IPS-15b (cell line): ENCODE data around the gene OVCH1.

Experiments
- H3K27me3 ChIP-seq: one replicate; pipeline ENCODE4 v1.6.1; 2013; ENCODE audit warnings: low read length; ENCODE audit not compliant: control insufficient read depth, insufficient read depth
- H3K36me3 ChIP-seq: one replicate; pipeline ENCODE4 v1.6.1; 2013; ENCODE audit warnings: low read length; ENCODE audit not compliant: control insufficient read depth, insufficient read depth
- H3K4me1 ChIP-seq: one replicate; pipeline ENCODE4 v1.6.1; 2013; ENCODE audit warnings: mild to moderate bottlenecking, low read length; ENCODE audit not compliant: control insufficient read depth, insufficient read depth
- H3K4me3 ChIP-seq: one replicate; pipeline ENCODE4 v1.5.1; 2013; ENCODE audit warnings: low read depth, low read length
- H3K9ac ChIP-seq: one replicate; pipeline ENCODE4 v1.6.1; 2013; ENCODE audit warnings: low read depth, mild to moderate bottlenecking, low read length
- H3K9me3 ChIP-seq: one replicate; pipeline ENCODE4 v1.6.1; 2013; ENCODE audit warnings: mild to moderate bottlenecking, low read length; ENCODE audit not compliant: control insufficient read depth, insufficient read depth

OVCH1 gene

GRCh38 chr12:29497588-29497987 lies at the start of gene OVCH1:
TSS of gene OVCH1 (minus strand) at chr12:29497686. CDS start at chr12:29497686, 0 bp downstream.
- Histone ChIP-seq H3K4me3 (no peak within 1 kb of the TSS), H3K27me3 (no peaks in the 10 kb centered on the region), H3K9ac (no peak within 1 kb of the TSS), H3K4me1 (no peaks in the 10 kb centered on the region), H3K9me3 (no peaks in the 10 kb centered on the region), H3K36me3 (no peaks in the 10 kb centered on the region)

- Histone ChIP-seq H3K27me3 (no peaks in the 10 kb centered on the region), H3K4me3 (no peak overlapping the region), H3K9ac (no peak overlapping the region), H3K4me1 (no peaks in the 10 kb centered on the region), H3K9me3 (no peaks in the 10 kb centered on the region), H3K36me3 (no peaks in the 10 kb centered on the region)
Measured at GRCh38 chr12:29547151-29547632, 49.7 kb upstream of the OVCH1 start.

GRCh38 chr12:29546000-29546399 lies 48.5 kb upstream of the OVCH1 start:
- Histone ChIP-seq H3K9ac (no peak overlapping the region), H3K4me3 (no peak overlapping the region), H3K4me1 (no peaks in the 10 kb centered on the region), H3K27me3 (no peaks in the 10 kb centered on the region), H3K36me3 (no peaks in the 10 kb centered on the region), H3K9me3 (no peaks in the 10 kb centered on the region)

- H3K4me3 ChIP-seq = no peak overlapping the region
- H3K27me3 ChIP-seq = no peaks in the 10 kb centered on the region
- H3K9me3 ChIP-seq = no peaks in the 10 kb centered on the region
- H3K4me1 ChIP-seq = no peaks in the 10 kb centered on the region
- H3K9ac ChIP-seq = no peak overlapping the region
- H3K36me3 ChIP-seq = no peaks in the 10 kb centered on the region
Measured at GRCh38 chr12:29545102-29545467, 47.6 kb upstream of the OVCH1 start.

- Histone ChIP-seq H3K36me3 (no peaks in the 10 kb centered on the region), H3K9me3 (no peaks in the 10 kb centered on the region), H3K4me3 (no peak overlapping the region), H3K27me3 (no peaks in the 10 kb centered on the region), H3K9ac (no peak overlapping the region), H3K4me1 (no peaks in the 10 kb centered on the region)
Measured at GRCh38 chr12:29544428-29545101, 47.1 kb upstream of the OVCH1 start.

GRCh38 chr12:29543036-29543435 lies 45.5 kb upstream of the OVCH1 start:
- Histone ChIP-seq H3K9me3 (no peaks in the 10 kb centered on the region), H3K36me3 (no peaks in the 10 kb centered on the region), H3K4me3 (no peak overlapping the region), H3K9ac (no peak overlapping the region), H3K27me3 (no peaks in the 10 kb centered on the region), H3K4me1 (no peaks in the 10 kb centered on the region)

GRCh38 chr12:29537298-29537697 lies 39.8 kb upstream of the OVCH1 start:
- Histone ChIP-seq H3K9me3 (no peaks in the 10 kb centered on the region), H3K9ac (no peak overlapping the region), H3K36me3 (no peaks in the 10 kb centered on the region), H3K27me3 (no peaks in the 10 kb centered on the region), H3K4me3 (no peak overlapping the region), H3K4me1 (no peaks in the 10 kb centered on the region)

- Histone ChIP-seq H3K9ac (no peak overlapping the region), H3K9me3 (no peaks in the 10 kb centered on the region), H3K27me3 (no peaks in the 10 kb centered on the region), H3K36me3 (no peaks in the 10 kb centered on the region), H3K4me1 (no peaks in the 10 kb centered on the region), H3K4me3 (no peak overlapping the region)
Measured at GRCh38 chr12:29534935-29535334, 37.4 kb upstream of the OVCH1 start.

- no peaks in the 10 kb centered on the region for H3K4me1 ChIP-seq
- H3K9me3 ChIP-seq = no peaks in the 10 kb centered on the region
- no peaks in the 10 kb centered on the region for H3K36me3 ChIP-seq
- H3K9ac ChIP-seq = no peak overlapping the region
- H3K27me3 ChIP-seq = no peaks in the 10 kb centered on the region
- no peak overlapping the region for H3K4me3 ChIP-seq
Measured at GRCh38 chr12:29533815-29534489, 36.5 kb upstream of the OVCH1 start.

- H3K36me3 ChIP-seq = no peaks in the 10 kb centered on the region
- no peaks in the 10 kb centered on the region for H3K9me3 ChIP-seq
- no peak overlapping the region for H3K9ac ChIP-seq
- H3K4me3 ChIP-seq = no peak overlapping the region
- H3K27me3 ChIP-seq = no peaks in the 10 kb centered on the region
- H3K4me1 ChIP-seq = no peaks in the 10 kb centered on the region
Measured at GRCh38 chr12:29531471-29531870, 34.0 kb upstream of the OVCH1 start.

GRCh38 chr12:29530436-29530835 lies 33.0 kb upstream of the OVCH1 start:
- Histone ChIP-seq H3K9ac (no peak overlapping the region), H3K36me3 (no peaks in the 10 kb centered on the region), H3K27me3 (no peaks in the 10 kb centered on the region), H3K4me1 (no peaks in the 10 kb centered on the region), H3K9me3 (no peaks in the 10 kb centered on the region), H3K4me3 (no peak overlapping the region)

GRCh38 chr12:29528161-29528560 lies 30.7 kb upstream of the OVCH1 start:
- Histone ChIP-seq H3K36me3 (no peaks in the 10 kb centered on the region), H3K27me3 (no peaks in the 10 kb centered on the region), H3K9ac (no peak overlapping the region)

More at GRCh38 chr12:29528161-29528560, 30.7 kb upstream of the OVCH1 start:
- H3K4me3 ChIP-seq = no peak overlapping the region
- no peaks in the 10 kb centered on the region for H3K9me3 ChIP-seq
- no peaks in the 10 kb centered on the region for H3K4me1 ChIP-seq
